22Rv1 (cell line): ENCODE measurements around the gene SAMD11.
A peak's percentile ranks its signal among the peaks of the same experiment; 100 is the strongest.

ENCODE experiments used
- H3K27ac ChIP-seq: fragments of 450-650 bp; 2 replicates; pipeline ENCODE4 v1.5.1; 2017
- ZFX ChIP-seq: fragments of 450-650 bp; IDR thresholded peaks from 2 replicates; pipeline ENCODE4 v1.6.1; 2017; ENCODE audit warnings: antibody characterized with exemption, borderline replicate concordance
- TF ChIP-seq, protein P1 (sequence below): fragments of 450-650 bp; IDR thresholded peaks from 2 replicates; pipeline ENCODE4 v1.5.1; 2017; ENCODE audit warnings: mild to moderate bottlenecking

Gene SAMD11

DNA sequence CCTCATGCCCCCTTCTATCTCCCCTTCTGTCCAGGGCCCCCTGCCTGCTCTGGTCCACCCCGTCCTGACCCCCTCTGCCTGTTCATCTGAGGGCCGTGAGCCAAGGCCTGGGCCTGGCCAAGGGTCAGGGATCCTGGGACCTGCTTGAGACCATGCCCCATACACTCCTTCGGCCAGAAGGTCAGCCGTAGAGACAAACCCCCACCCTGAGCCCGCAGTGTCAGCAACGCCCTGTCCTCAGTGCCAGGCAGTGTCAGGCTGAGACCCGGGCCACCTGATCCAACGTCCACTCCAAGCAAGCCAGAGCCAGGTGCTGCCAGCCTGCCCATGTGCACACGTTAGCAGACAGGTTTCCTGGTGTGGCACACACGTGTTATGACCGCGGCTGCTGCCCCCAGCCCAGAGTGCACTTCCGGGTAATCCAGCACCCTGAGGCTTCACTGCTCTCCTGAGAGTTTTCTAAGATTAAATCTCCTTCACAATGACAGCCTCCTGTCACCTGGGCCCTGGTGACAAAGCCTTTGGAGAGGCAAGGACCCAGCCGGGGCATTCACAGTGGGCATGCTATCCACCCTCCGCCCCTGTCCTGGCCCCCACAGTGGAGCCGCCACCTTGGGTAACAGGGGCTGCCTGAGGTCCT, 10.1 kb upstream of the SAMD11 start:
- TF ChIP-seq ZFX, result no peak
- TF ChIP-seq, protein P1, sequence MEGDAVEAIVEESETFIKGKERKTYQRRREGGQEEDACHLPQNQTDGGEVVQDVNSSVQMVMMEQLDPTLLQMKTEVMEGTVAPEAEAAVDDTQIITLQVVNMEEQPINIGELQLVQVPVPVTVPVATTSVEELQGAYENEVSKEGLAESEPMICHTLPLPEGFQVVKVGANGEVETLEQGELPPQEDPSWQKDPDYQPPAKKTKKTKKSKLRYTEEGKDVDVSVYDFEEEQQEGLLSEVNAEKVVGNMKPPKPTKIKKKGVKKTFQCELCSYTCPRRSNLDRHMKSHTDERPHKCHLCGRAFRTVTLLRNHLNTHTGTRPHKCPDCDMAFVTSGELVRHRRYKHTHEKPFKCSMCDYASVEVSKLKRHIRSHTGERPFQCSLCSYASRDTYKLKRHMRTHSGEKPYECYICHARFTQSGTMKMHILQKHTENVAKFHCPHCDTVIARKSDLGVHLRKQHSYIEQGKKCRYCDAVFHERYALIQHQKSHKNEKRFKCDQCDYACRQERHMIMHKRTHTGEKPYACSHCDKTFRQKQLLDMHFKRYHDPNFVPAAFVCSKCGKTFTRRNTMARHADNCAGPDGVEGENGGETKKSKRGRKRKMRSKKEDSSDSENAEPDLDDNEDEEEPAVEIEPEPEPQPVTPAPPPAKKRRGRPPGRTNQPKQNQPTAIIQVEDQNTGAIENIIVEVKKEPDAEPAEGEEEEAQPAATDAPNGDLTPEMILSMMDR, result no peak
- H3K27ac ChIP-seq, result peak overlapping the region; percentile 48; the same call in 1 of the 2 replicates

- TF ChIP-seq, protein P1, result no peak
- TF ChIP-seq ZFX, result no peak
- 0 out of 2 replicates have a peak overlapping the region, but pooled peaks have one; percentile 48 for H3K27ac ChIP-seq
Measured at GRCh38 chr1:914131-914890, 9.4 kb upstream of the SAMD11 start.

DNA sequence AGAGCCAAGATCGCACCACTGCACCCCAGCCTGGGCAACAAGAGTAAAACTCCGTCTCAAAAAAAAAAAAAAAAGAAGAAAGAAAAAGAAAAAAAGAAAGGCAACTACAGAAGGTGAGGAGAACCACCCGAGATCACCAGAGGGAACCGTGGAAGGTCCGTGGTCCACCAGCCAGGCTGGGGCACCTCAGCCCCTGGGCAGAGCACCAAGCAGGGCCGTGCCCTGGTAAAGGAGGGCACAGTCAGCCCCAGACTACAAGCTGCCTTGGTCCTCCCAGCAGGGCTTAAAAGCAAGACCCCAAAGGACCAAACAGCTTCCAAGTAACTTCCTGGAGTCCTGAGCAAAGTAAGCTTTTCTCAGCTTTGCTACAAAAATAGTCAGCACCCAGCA, 8.8 kb upstream of the SAMD11 start:
- TF ChIP-seq ZFX, result no peak
- TF ChIP-seq, protein P1, result no peak
- no peak overlapping the region for H3K27ac ChIP-seq

- TF ChIP-seq, protein P1, result no peak
- TF ChIP-seq ZFX, result no peak
- peak overlapping the region; percentile 91 for H3K27ac ChIP-seq
Measured at GRCh38 chr1:915295-916172, 8.2 kb upstream of the SAMD11 start.

DNA sequence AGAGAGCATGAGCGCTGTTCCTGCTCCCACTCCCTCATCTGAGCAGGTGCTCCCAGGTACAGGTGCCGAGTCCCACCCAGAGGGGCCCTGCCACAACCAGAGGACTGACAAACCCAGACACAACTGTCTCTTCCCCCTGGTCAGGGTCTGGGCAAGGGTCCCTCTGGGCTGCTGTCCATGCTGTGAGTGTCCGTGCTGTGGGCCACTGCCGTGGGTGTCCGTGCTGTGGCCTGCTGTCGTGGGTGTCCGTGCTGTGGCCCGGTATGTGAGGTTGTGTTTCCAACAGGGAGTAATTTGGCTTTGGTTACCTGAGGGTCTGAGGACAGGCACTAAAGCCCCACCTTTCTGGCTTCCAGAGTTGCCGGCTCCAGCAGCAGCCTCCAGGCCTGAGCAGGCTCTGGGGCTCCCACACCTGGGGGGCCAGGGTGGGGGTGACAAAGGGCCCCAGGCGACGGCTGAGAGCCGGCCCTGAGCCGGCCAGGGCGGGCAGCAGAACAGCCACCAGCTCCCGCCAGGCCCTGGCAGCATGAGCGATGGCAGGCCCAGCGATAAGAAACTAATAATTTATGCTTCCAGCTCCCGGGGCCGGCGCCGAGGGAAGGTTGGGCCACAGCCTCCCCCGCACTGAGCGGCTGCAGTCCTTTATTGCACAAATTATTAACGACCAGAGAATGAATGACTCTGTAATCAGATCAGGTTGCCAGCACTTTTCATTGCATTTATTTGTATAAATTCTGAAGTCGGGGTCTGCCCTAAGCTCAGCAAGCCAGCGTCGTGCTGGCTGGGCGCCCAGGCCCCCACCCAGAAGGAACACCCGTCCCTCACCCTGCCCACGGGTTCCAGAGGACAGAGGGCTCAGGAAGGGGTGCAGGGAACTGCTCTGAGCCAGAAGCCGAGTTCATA, 7.3 kb upstream of the SAMD11 start:
- TF ChIP-seq, protein P1, result no peak
- no peak for TF ChIP-seq ZFX
- peak overlapping the region; percentile 91 for H3K27ac ChIP-seq

GRCh38 chr1:917076-917459, 6.7 kb upstream of the SAMD11 start:
- H3K27ac ChIP-seq, result peak overlapping the region; percentile 91
- TF ChIP-seq ZFX, result no peak
- TF ChIP-seq, protein P1, result no peak
